HG02798 (cell line): ENCODE data around the gene PDE7B.
"Not testable (repeated sequence)": the region's sequence is repeated elsewhere in the genome, so short reads cannot be mapped to it uniquely, and the experiment has no call there.

Experiments used
- ATAC-seq: cut with Tn5 transposase; IDR thresholded peaks from one replicate; pipeline ENCODE4 v1.9.1; 2021; ENCODE audit warnings: mild to moderate bottlenecking; ENCODE audit not compliant: unreplicated experiment, poor library complexity

The PDE7B gene

GRCh38 chr6:136134751-136135150, 283.2 kb downstream of the PDE7B start:
- ATAC-seq: no peak

- no peak for ATAC-seq
These were observed 284.8 kb downstream of the PDE7B start for GRCh38 chr6:136136274-136136673.

GRCh38 chr6:136137008-136137692, 285.6 kb downstream of the PDE7B start:
- no peak for ATAC-seq

- ATAC-seq: no peak
These were observed 286.4 kb downstream of the PDE7B start for GRCh38 chr6:136137739-136138402.

GRCh38 chr6:136139111-136139510, 287.6 kb downstream of the PDE7B start:
- ATAC-seq: not testable (repeated sequence)

GRCh38 chr6:136144251-136145023, 292.9 kb downstream of the PDE7B start:
- ATAC-seq: no peak

- ATAC-seq: no peak
These were observed 294.6 kb downstream of the PDE7B start for GRCh38 chr6:136146130-136146529.

- ATAC-seq: no peak
These were observed 295.8 kb downstream of the PDE7B start for GRCh38 chr6:136147342-136147741.

- no peak for ATAC-seq
These were observed 296.6 kb downstream of the PDE7B start for GRCh38 chr6:136148051-136148450.

- ATAC-seq: no peak
These were observed 297.0 kb downstream of the PDE7B start for GRCh38 chr6:136148523-136148922.

GRCh38 chr6:136149311-136149710, 297.8 kb downstream of the PDE7B start:
- ATAC-seq: no peak

GRCh38 chr6:136150961-136151360, 299.5 kb downstream of the PDE7B start:
- ATAC-seq: no peak

- ATAC-seq: no peak
These were observed 302.3 kb downstream of the PDE7B start for GRCh38 chr6:136153707-136154375.

- ATAC-seq: no peak
These were observed 303.7 kb downstream of the PDE7B start for GRCh38 chr6:136155191-136155590.

- no peak for ATAC-seq
These were observed 306.2 kb downstream of the PDE7B start for GRCh38 chr6:136157743-136158142.

GRCh38 chr6:136158387-136158821, 306.9 kb downstream of the PDE7B start:
- no peak for ATAC-seq

GRCh38 chr6:136158971-136159370, 307.5 kb downstream of the PDE7B start:
- ATAC-seq: no peak

GRCh38 chr6:136160250-136160649, 308.7 kb downstream of the PDE7B start:
- no peak for ATAC-seq

GRCh38 chr6:136161950-136162349, 310.4 kb downstream of the PDE7B start:
- ATAC-seq: no peak

GRCh38 chr6:136163260-136163659, 311.8 kb downstream of the PDE7B start:
- no peak for ATAC-seq

GRCh38 chr6:136166815-136167214, 315.3 kb downstream of the PDE7B start:
- ATAC-seq: no peak
